Measurements from ENCODE around the gene FAM168A. TPM values are rescaled to one million over a fixed set of nuclear protein-coding genes. Genes with fewer than 3 reads are reported as not detected.

FAM168A gene
- total RNA-seq, 1 experiment from 2014 or later: 21.1 TPM

DNA sequence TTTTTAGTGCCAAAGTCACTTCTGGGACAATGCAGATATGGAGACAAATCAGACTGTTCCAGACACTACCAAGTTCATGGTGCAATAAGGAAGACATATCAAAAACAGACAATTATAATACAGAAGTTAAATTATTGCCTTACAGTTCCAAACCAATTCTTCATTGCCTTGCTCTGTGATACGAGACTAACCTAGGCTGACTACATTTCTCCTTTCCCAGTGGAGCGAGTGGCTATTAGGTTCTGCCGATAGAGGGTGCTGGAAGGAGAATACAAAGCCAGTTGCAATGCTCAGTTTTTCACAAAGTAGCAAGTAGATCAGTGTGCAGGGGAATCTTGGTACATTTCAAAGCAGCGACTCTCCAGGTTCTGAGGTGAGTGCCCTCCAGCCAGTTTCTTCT is 67.8 kb downstream of the FAM168A start:
- Histone ChIP-seq H3K56ac (ENCODE audit: insufficient read length, low read depth, low read length) (no peak overlapping the region), H3K9ac (ENCODE audit: extremely low read depth, insufficient read length, low read length) (no peak overlapping the region), H2AK5ac (ENCODE audit: insufficient read length, low read length) (no peak overlapping the region), H3K4me1 (ENCODE audit: insufficient read depth, low read length) (peaks cover 22% of the 10 kb centered on the region), H2BK120ac (ENCODE audit: low read depth, low read length, poor library complexity, severe bottlenecking) (no peak overlapping the region), H3K4me2 (ENCODE audit: insufficient read depth, insufficient read length, low read length) (no peak overlapping the region), H3K4ac (ENCODE audit: low read depth, low read length) (no peak overlapping the region), H2BK12ac (ENCODE audit: insufficient read length, low read depth, low read length) (no peak overlapping the region), H2AFZ (ENCODE audit: low read length) (no peak overlapping the region), H3K79me2 (ENCODE audit: insufficient read depth, low read length) (no peaks in the 10 kb centered on the region), H3T11ph (ENCODE audit: low read length) (no peak overlapping the region), H3K23me2 (ENCODE audit: insufficient read length, low read depth, low read length, poor library complexity, severe bottlenecking) (no peaks in the 10 kb centered on the region), H3K79me1 (ENCODE audit: insufficient read depth, low read depth, low read length, poor library complexity, severe bottlenecking) (no peaks in the 10 kb centered on the region), H3K9me3 (ENCODE audit: control insufficient read depth, low read depth, low read length) (no peaks in the 10 kb centered on the region), H2BK5ac (ENCODE audit: insufficient read length, low read length) (no peak overlapping the region), H4K5ac (ENCODE audit: insufficient read length, low read depth, low read length) (no peak overlapping the region), H3K18ac (ENCODE audit: insufficient read length, low read depth, low read length) (no peak overlapping the region), H2BK15ac (ENCODE audit: low read depth, low read length) (no peak overlapping the region), H2BK20ac (ENCODE audit: low read depth, low read length, poor library complexity, severe bottlenecking) (no peak overlapping the region), H3K27ac (ENCODE audit: insufficient read length, low read depth, low read length) (no peak overlapping the region), H4K8ac (replicated peaks; ENCODE audit: insufficient read length, low read depth, low read length) (no peak overlapping the region), H4K20me1 (ENCODE audit: control insufficient read depth, insufficient read depth, insufficient read length) (no peaks in the 10 kb centered on the region), H4K91ac (ENCODE audit: insufficient read length, low read depth, low read length) (no peak overlapping the region), H3K23ac (ENCODE audit: insufficient read length, low read depth, low read length) (no peak overlapping the region), H3K14ac (ENCODE audit: insufficient read depth, low read length) (no peak overlapping the region), H3K27me3 (ENCODE audit: insufficient read depth, low read length) (no peaks in the 10 kb centered on the region)
- H3K36me3 Mint-ChIP-seq (ENCODE audit: insufficient read depth in 1 of 3, low read depth in 3 of 3): peaks cover under 1% of the 10 kb centered on the region in 3 experiments; a peak in 4 of 7 replicates
- peaks cover under 1% of the 10 kb centered on the region in 2 experiments; a peak in 4 of 5 replicates for H3K9me3 Mint-ChIP-seq
- H3K4me3 Mint-ChIP-seq: no peak overlapping the region
- TF ChIP-seq, protein P1, sequence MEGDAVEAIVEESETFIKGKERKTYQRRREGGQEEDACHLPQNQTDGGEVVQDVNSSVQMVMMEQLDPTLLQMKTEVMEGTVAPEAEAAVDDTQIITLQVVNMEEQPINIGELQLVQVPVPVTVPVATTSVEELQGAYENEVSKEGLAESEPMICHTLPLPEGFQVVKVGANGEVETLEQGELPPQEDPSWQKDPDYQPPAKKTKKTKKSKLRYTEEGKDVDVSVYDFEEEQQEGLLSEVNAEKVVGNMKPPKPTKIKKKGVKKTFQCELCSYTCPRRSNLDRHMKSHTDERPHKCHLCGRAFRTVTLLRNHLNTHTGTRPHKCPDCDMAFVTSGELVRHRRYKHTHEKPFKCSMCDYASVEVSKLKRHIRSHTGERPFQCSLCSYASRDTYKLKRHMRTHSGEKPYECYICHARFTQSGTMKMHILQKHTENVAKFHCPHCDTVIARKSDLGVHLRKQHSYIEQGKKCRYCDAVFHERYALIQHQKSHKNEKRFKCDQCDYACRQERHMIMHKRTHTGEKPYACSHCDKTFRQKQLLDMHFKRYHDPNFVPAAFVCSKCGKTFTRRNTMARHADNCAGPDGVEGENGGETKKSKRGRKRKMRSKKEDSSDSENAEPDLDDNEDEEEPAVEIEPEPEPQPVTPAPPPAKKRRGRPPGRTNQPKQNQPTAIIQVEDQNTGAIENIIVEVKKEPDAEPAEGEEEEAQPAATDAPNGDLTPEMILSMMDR (conservative IDR thresholded peaks at IDR 0.05): peak; percentile 69
- DNase-seq: peak; percentile 55
- H3K4me1 Mint-ChIP-seq: peaks cover 56 to 74% of the 10 kb centered on the region in 2 experiments
- H3K27me3 Mint-ChIP-seq (ENCODE audit: low read depth): no peaks in the 10 kb centered on the region
- H3K27ac Mint-ChIP-seq: peak overlapping the region; percentile 90 to 93 (median 93)
- WGBS (ENCODE audit: extremely low coverage, insufficient read length, low lambda C conversion rate): no CpG with 5 or more reads among the region's 4 CpGs
